Non-pigmented ciliary epithelial cell (primary cell): ENCODE results near the gene PTPRN2.
"Not testable (repeated sequence)": the region's sequence is repeated elsewhere in the genome, so short reads cannot be mapped to it uniquely, and the experiment has no call there.

Experiments
- DNase-seq: peaks from one replicate; pipeline ENCODE4 v3.0.0-alpha.2; 2010; ENCODE audit warnings: low read depth

The PTPRN2 gene

DNA sequence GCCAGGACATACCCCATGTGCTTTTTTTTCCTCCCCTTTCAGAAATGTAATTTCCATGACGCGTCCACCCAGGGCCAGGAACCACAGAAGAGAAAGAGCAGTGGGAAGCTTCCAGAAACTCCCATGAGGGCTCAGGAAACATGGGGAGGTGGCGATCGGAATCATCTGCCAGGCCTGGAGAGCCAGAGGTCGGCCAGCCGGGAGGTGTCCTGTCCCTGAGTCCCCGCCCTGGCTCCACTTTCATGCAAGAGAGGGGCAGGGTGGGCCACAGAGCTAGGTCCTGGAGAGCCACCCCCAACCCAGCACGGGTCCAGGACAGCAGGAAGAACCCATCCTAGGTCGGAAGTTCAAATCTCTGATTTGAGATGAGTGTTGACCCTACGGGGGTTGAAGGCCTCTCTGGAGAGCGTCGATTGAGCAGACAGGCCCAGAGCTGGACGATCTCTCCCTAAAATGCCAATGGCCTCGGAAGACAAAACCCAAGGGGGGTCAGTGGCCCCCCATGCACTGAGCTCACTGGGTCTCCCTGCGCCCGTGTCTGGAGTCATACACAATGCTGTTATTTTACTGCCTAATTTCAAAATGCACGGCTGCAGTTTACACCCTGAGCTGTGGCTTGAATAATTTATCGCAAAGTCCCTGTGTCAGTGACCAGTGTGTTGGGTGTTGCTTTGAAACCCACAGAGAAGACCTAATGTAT is 594.1 kb downstream of the PTPRN2 start:
- DNase-seq: no peak

DNA sequence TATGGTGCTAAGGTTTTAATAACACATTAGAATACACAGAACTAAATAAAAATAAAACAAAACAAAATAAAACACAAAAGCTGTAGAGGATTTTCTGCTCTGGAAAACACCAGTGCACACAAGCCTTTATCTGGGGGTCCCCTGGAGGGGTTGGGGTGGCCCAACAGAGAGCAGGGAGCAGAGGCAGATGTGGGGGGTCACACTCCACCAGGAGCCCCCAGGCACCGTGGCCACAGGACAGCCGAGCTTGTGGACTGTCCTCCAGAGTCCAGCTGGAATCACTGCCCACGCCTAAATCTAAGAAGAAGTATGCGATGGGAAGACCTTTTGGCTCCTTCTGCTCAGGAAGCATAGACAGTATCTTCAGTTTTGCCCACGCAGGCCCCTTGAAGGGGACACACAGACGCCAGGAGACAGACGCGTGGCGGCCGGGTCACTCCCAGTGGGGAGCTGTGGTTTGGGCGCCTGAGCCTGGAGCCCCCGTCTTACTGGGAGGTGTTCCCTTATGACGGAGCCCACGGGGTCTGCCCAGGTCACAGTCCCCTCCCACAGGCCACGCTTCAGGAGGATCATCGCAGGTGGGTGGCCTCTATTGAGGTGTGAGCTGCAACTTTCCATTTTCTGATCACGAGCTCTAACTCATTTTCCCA is 595.0 kb downstream of the PTPRN2 start:
- no peak for DNase-seq

DNA sequence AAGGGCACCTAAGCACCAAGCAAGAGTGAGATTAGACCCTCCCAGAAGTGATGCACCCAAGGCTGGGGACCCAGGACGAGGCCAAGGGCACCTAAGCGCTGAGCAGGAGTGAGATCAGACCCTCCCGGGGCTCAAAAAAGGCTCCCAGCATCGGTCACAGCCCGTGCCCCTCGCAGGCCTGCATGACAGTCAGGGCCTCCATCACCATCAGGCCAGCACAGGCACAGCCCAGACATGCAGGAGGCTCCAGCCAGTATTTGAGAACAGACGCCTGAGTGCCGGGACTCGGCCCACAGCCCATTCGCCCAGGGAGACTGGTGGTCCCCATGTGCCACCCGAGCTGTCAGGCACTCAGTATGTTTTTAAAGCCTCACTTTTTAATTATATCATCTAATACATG is 595.9 kb downstream of the PTPRN2 start:
- DNase-seq: no peak

DNA sequence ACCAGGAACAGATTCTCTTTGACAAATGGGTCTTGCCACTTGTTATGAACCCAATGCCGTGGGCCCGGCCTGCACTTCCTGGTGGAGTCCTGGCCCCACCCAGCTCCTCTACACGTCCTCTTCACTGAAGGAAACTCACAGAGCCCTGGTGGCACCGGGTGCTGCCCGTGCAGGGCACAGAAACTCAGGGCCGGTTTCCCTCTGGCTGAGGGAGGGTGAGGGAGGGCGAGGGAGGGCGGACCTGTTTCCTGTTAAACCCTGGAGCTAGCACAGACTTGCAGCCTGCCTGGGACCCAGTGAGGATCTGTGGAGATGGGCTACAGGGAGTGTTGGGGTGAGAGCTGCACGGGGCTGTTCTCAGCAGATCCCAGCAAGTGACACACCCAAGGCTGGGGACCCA is 596.3 kb downstream of the PTPRN2 start:
- DNase-seq: no peak

DNA sequence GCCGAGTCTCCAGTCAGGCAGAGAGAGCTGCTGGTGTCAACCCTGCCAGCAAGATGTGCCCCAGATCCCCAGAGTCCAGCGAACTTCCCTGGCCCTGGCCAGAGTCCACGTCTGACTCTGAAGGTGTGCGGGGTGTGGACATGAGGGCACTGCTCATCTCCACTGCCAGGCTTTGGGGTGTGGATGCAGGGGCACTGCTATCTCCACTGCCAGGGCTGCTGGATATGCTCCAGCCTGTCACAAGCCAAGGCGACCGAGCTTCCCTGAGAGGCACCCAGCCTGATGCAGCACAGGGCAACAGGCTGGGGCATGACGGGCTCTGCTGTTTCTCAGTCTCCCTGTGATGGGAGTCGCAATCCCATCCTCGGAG is 596.8 kb downstream of the PTPRN2 start:
- no peak for DNase-seq

DNA sequence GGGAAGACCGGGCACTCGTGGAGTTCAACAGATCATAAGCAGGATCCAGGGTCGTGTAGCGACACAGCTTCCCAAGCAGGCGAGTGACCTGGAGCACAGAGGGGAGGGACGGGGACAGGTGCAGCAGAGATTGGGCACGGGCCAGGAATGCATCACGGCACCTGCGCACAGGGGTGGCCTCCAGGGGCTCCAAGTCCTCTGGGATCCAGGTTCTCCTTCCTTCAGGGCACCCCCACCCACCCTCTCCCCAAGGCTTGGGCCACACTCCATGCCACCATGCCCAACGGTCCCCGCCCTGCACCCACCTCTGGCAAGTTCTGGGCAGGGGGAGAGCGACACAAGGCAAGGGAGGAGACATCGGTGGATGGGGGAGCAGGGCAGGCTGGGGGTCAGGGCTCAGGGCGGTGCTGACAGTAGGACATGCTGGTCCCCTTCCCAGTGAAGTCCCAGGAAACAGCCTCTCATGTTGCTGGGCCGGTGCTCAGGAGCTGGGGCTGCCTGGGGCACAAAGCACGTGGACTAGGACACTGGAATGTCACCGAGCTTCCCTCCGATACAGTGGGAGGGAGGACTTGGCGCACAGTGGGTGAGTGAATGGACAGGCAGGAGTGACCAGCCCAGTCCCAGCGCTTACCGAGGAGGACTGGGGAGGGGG is 597.3 kb downstream of the PTPRN2 start:
- DNase-seq: no peak

DNA sequence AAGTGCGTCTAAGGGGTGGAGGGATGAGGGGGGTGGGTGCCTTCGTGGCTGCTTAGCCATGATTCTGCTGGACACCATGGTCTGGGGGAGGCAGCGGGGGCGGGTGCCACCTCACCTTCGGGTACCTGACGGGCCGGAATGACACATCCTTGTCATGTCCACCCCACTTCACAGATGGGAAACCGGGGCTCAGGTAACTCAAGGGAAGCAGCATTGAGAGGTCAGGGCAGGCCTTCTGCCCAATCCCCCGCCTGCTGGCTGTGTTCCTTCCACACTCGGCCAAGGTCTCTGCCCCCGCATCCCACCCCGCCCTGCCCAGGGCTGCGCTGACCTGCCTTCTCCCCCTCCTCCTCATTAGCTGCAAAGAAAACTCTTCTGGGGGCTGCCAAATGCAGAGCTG is 598.0 kb downstream of the PTPRN2 start:
- no peak for DNase-seq

DNA sequence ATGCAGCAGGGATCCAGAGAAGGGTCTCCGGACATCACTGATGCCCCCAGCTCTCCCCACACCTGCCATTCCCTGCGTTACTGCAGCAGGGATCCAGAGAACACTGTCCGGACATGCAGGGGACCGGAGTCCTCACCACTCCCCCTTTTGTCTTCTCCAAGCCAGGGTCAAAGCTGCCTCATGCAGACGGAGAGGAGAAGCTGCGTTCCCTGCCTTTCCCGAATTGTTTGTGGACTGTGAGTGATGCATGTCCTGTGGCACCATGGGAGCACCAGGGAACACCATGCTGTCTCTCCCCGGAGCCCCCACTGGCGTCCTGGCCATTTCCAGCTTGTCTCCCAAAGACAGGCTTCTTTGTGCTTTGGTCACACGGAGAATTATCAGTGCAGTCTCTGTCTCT is 599.7 kb downstream of the PTPRN2 start:
- no peak for DNase-seq

DNA sequence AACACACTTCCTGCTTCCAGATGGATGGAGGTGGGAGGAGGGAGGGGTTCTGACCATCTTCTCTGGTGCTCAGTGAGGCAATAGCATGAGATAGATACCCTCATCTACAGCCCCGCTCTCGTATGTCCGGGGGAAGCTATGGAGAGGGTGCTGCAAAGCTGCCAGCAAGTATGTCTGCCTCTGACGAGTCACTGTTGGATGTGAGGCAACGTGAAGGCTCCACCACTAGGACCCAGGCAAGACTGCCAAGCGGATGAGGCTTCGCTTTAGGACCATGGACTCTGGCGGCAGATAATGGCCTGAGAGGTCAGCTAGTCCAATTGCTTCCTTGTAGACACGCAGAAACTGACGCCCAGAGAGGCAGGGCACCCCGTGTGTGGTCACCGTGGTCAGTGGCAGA is 601.6 kb downstream of the PTPRN2 start:
- DNase-seq: no peak

DNA sequence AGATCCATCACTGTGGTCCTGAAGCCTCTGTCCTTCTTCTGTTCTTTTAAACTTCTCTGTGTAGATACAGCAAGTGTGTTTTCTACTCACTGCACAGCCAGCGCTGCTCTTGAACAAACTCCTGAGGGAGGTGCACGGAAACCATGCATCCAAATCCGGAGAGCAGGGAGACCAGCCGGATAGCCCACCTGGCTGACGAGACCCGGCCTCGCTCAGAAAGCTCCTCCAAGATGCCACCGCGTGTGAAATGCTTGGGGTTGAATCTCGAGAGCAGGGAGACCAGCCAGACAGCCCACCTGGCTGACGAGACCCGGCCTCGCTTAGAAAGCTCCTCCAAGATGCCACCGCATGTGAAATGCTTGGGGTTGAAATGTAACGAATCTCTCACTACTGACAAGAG is 602.0 kb downstream of the PTPRN2 start:
- DNase-seq: no peak

DNA sequence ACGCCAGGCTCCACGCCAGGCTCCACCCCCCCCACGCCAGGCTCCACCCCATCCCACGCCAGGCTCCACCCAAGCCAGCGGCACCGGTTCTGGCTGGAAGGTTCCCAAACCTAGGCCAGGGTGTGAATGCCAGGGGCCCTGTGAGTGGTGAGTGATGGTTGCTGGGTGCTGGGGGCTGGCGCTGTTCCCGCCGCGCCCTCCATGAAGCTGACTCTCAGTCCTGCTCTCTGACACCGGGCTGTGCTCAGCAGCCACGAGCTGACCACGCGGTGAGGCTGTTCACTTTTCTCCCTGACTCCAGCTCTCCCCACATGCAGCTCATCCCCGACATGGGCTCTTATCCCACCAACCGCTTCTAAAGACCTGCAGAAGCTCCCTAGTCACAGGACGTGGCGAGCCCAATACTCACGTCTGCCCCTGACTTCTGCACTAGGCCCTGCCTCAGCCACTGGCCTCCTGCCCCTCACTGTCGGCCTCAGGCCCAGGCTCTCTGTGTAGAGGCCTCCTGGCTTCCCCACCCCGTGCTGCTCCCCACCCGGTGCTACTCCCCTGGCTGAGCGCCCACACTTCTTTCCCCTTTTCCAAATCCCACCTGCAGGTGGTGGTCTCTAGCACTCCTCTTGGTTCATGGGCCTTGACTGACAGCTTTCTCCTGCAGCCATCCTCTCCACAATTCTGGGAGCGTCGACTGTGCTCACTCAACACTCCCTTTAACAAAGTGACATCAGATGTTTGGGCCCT is 603.0 kb downstream of the PTPRN2 start:
- no peak for DNase-seq

DNA sequence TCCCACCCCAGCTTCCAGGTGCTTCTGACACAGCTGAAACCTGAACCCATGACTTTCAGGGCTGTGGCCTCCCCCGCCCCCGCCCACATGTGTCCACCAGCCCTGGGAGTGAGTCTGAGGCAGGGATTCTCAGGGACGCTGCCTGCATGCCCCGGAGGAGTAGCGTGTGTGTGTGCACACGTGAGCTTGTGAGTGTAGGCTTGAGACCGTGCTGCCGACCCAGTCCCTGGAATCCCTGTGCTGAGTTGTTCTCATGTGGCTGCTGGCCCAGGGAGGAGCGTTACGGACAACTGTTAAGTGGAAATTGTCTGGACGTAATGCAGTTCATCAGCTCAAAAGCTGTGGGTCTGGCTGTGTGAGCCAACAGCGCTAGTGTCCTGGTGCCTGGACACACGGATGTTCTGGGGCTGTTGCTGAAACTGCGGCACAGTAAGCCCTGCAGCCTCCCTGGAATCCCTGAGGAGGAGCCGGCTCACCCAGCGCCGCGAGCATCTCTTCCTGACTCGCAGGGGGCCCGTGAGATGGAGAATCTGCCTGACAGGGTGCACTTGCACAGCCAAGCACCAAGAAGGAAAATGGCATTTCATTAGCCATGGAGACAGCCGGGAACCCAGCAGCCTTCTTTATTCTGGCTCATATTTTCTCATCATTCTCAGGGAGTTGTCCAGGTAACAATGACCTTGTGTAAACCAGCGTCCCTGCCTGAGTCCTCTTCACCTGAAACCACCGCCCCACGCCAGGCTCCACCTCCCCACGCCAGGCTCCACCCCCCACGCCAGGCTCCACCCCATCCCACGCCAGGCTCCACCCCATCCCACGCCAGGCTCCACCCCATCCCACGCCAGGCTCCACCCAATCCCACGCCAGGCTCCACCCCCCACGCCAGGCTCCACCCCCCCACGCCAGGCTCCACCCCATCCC is 603.9 kb downstream of the PTPRN2 start:
- no peak for DNase-seq

DNA sequence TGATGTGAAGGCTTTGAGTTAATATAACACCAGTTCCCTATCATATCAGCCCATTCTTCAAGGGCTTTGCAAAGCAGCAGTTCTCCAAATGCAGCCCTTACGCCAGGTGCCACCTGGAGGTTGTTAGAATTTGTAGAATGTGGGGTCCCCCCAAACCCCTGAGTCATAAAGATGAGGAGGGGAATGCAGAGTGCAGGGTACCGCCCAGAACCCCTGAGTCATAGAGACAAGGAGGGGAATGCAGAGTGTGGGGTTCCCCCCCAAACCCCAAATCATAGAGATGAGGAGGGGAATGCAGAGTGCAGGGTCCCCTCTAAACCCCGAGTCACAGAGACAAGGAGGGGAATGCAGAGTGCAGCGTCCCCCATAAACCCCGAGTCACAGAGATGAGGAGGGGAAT is 605.8 kb downstream of the PTPRN2 start:
- no peak for DNase-seq

DNA sequence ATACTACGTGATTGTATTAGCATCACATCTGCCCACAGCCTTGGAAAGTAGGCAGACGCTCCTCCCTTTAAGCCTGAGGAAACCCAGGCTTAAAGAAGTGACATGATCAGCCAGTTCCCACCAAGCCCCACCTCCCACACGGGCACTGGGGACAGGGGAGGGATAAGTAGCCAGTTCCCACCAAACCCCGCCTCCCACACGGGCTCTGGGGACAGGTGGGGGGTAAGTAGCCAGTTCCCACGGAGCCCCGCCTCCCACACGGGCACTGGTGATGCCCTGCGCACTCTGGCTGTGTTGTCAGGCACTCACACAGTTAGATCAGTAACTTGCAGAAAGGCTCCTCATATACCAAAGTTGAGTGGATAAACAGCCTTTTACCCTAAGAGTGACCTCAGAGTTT is 606.8 kb downstream of the PTPRN2 start:
- no peak for DNase-seq

DNA sequence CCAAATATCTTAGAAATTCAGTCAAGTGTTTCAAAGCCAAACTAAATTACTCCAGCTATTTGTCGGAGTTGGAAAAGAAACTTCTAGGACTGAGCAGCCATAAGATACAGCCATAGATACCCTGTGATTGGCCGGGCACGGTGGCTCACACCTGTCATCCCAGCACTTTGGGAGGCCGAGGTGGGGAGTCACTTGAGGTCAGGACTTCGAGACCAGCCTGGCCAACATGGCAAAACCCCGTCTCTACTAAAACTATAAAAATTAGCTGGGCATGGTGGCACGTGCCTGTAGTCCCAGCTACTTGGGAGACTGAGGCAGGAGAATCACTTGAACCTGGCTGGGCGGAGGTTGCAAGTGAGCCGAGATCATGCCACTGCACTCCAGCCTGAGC is 607.3 kb downstream of the PTPRN2 start:
- DNase-seq: not testable (repeated sequence)

DNA sequence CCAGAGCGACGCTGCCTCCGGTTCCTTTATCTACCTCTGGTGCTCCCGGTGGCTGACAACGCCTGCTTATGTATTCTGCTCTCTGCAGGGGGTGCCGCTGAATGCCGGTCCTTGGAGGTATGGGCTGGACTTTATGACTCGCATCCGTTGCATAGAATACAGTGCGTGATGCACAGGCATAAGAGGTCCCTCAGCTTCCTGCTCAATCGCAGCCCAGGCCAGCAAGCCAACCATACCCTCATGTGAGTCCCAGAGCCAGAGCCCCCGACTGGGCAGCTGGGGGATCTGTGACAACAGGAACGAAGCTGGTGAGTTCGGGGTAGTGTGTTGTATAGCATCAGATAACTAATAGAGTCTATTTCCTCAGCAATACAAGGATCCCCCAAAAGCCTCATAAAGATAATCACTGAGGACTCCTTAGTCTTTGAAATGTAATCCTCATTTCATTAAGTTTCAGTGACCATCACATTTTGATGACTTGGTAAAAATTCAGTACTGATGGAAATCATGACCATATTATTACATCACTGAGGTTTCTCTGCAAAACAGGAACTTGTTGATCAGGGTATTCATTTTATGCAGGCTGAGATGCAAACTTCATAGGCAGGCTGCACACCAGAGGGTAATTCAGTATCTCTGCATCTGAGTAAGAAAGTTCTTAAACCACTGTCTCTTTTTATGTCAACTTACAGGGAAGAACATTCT is 607.8 kb downstream of the PTPRN2 start:
- no peak for DNase-seq

DNA sequence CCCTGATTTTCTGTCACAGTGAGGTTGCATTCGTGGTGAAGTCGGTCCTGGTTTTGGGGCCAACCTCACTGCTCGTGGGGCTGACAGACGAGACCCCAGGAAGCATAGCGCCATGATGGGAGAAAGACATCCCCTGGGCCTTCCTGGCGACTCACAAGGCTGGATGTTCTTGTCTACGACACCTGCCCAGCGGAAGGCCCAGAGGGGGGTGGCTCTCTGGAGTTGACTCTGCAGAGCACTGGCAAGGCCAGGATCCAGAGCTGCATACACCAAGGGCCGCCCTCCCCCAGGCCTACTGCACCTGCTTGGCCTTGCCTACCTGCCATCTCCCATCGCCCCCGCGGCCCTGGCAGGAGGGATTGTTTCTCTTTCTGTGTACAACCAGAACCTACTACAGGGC is 608.9 kb downstream of the PTPRN2 start:
- DNase-seq: no peak

DNA sequence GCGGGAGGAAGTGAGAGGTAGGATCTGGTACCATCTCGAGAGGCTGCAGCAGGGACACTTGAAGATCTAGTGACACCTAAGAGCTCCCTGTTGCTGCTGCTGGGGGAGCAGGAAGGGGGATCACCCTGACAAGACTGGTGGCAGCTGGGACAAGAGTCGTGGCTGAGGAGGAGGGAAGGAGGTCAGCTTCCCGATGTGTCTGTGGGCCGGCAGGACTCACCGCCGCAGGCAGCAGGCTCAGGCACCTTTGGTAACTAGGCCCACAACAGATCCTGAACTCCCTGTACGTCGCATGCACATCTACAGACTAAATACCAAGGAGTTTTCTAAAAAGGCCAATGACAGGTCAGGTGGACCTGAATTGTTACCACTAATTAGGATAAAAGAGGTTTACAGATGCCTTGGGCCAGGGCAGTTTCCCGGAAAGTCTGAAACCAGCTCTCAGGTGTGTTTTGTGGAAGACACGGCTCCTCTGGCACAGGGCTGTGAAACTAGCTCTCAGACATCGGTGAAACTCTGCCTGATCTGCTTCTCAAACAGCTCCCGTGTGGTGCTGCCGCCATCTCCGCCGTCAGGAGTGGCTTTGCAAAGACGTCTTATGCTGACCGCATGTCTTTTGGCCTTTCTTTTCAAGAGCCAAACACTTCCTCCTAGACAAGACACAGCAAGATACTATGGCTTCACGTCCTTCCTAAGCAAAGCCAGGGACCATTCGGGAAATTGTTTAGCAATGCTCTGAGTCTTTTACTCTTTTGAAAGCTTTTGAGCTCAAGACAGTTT is 609.7 kb downstream of the PTPRN2 start:
- no peak for DNase-seq

DNA sequence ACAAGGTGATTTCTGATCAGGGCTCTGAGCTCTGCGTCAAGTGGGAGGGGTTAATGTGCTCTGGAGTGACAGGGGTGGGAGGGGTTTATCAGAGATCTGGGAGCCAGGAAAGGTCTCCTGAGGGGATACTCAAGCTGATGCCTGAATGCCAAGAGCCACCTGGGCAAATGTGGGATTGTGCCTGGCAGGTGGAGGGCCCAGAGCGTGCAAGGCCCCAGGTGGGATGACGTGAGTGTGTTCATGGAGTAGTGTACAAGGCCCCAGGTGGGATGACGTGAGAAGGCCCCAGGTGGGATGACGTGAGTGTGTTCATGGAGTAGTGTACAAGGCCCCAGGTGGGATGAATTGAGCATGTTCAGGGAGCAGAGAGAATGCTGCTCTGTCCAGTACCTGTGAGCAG is 610.3 kb downstream of the PTPRN2 start:
- DNase-seq: no peak

DNA sequence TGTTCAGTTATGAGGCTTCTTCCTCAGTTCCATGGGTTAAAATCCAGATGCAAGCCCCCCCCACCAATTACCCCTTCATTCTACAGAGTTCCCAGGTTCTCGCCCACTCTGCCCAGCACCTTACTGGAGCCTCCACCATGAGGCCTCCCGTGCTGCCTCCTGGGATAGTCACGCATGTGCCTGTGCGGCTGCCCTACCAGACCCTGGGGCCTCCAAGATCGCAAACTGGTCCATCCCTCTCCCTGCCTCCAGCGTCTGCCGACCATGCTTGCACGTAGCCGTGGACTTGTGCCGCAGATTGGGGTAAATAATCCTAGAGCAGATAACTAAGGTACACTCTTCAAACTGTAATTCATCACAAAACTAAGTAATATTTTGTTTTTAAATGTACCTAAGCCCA is 611.2 kb downstream of the PTPRN2 start:
- no peak for DNase-seq
